Tibial artery (tissue), 4 donors: ENCODE measurements around the gene MEPCE.
A peak's percentile ranks its signal among the peaks of the same experiment; 100 is the strongest.
"Not testable (repeated sequence)": the region's sequence is repeated elsewhere in the genome, so short reads cannot be mapped to it uniquely, and the experiment has no call there.

Source experiments
- DNase-seq, 2 donors: peaks; one replicate each; pipeline ENCODE4 v3.0.0-alpha.2; 2019
- H3K27ac ChIP-seq, 2 donors: fragments of 200-600 bp; sonication (generic) in 1 of 2; 1 replicate in 1 of 2; 2 replicates in 1 of 2; pipeline ENCODE4 v1.5.1; 2018 to 2019; ENCODE audit warnings: mild to moderate bottlenecking in 1 of 2
- H3K27me3 ChIP-seq, 2 donors: fragments of 200-600 bp; sonication (generic) in 1 of 2; one replicate each; pipeline versions ENCODE4 v1.5.1 to v1.6.0; 2016 to 2019
- H3K36me3 ChIP-seq, 3 donors: fragments of 200-600 bp; sonication (generic) in 2 of 3; one replicate each; pipeline ENCODE4 v1.5.1; 2016 to 2019; ENCODE audit warnings: mild to moderate bottlenecking in 2 of 3
- H3K4me1 ChIP-seq, 4 donors: fragments of 200-600 bp; sonication (generic) in 2 of 4; 1 replicate in 3 of 4; 2 replicates in 1 of 4; pipeline ENCODE4 v1.5.1; 2016 to 2019
- H3K4me3 ChIP-seq, 2 donors: fragments of 200-600 bp; sonication (generic) in 1 of 2; 1 replicate in 1 of 2; 2 replicates in 1 of 2; pipeline ENCODE4 v1.5.1; 2018 to 2019; ENCODE audit warnings: mild to moderate bottlenecking in 2 of 2
- H3K9me3 ChIP-seq, 3 donors: fragments of 200-600 bp; sonication (generic) in 1 of 3; one replicate each; pipeline ENCODE4 v1.5.1; 2016 to 2019
- intact Hi-C: fragments of 100-400 bp; cut with DNase I; formaldehyde crosslinking; loops from one replicate; pipeline ENCODE4 v1.15.0; 2023; ENCODE audit warnings: low total_unique reads
- TF ChIP-seq, protein P1 (sequence below), 2 experiments: fragments of 200-600 bp in 1 of 2; fragments of 450-650 bp in 1 of 2; IDR thresholded peaks; one replicate each; pipeline ENCODE4 v1.5.1; 2017 to 2019; ENCODE audit warnings: antibody characterized with exemption in 2 of 2, mild to moderate bottlenecking in 1 of 2, moderate library complexity in 1 of 2

Gene MEPCE

GRCh38 chr7:100429637-100430492, at the start of gene MEPCE:
Gene MEPCE, plus strand, starts transcription at chr7:100429831. Its CDS starts 188 bp downstream, at chr7:100430019.
- Histone ChIP-seq H3K4me3 (peak within 1 kb of the TSS; percentile 83 to 94), H3K9me3 (no peaks in the 10 kb centered on the region), H3K27ac (peak within 1 kb of the TSS; percentile 99 to 100), H3K36me3 (peaks cover 11 to 32% (median 29%) of the 10 kb centered on the region in 3 donors), H3K27me3 (no peaks in the 10 kb centered on the region), H3K4me1 (peaks cover 0 to 47% (median 31%) of the 10 kb centered on the region in 4 donors)
- intact Hi-C loops: loop anchor here (10.0 kb wide), 1 partner anchor 415 kb away; the partner anchor contains the start of gene ZKSCAN1
- TF ChIP-seq, protein P1, sequence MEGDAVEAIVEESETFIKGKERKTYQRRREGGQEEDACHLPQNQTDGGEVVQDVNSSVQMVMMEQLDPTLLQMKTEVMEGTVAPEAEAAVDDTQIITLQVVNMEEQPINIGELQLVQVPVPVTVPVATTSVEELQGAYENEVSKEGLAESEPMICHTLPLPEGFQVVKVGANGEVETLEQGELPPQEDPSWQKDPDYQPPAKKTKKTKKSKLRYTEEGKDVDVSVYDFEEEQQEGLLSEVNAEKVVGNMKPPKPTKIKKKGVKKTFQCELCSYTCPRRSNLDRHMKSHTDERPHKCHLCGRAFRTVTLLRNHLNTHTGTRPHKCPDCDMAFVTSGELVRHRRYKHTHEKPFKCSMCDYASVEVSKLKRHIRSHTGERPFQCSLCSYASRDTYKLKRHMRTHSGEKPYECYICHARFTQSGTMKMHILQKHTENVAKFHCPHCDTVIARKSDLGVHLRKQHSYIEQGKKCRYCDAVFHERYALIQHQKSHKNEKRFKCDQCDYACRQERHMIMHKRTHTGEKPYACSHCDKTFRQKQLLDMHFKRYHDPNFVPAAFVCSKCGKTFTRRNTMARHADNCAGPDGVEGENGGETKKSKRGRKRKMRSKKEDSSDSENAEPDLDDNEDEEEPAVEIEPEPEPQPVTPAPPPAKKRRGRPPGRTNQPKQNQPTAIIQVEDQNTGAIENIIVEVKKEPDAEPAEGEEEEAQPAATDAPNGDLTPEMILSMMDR (IDR thresholded peaks at IDR 0.05): peak in 1 of 2 experiments; percentile 6
- peak; percentile 98 for DNase-seq

DNA sequence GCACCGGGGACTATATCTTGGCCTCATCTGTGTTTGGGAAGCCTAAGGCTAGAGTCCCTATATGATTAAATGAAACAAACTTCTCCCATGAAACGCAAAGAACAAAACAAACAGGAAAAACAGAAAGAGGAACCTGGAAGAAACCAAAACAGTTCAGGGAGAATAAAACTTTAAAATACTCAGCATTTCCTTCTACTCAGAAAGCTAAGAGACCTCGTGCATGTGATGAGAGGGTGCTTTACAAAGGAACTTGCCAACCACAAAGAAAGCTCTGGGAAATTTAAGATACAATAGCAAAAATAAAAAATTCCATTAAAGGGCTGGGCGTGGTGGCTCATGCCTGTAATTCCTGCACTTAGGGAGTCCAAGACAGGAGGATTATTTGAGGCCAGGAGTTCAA, 49.4 kb upstream of the MEPCE start:
- H3K4me1 ChIP-seq: no peaks in the 10 kb centered on the region
- intact Hi-C loops: no loop called here
- DNase-seq: no peak
- H3K27ac ChIP-seq: no peak overlapping the region
- no peaks in the 10 kb centered on the region for H3K36me3 ChIP-seq
- TF ChIP-seq, protein P1 (IDR thresholded peaks at IDR 0.05): no peak
- H3K9me3 ChIP-seq: no peaks in the 10 kb centered on the region
- H3K4me3 ChIP-seq: no peak overlapping the region
- no peaks in the 10 kb centered on the region for H3K27me3 ChIP-seq

GRCh38 chr7:100381531-100382233, 47.9 kb upstream of the MEPCE start:
- H3K4me3 ChIP-seq, H3K9me3 ChIP-seq, H3K27me3 ChIP-seq, H3K4me1 ChIP-seq, H3K36me3 ChIP-seq, DNase-seq, intact Hi-C loops, H3K27ac ChIP-seq: not testable (repeated sequence)

- not testable (repeated sequence) for H3K4me1 ChIP-seq
Measured at GRCh38 chr7:100382234-100382853, 47.3 kb upstream of the MEPCE start.

DNA sequence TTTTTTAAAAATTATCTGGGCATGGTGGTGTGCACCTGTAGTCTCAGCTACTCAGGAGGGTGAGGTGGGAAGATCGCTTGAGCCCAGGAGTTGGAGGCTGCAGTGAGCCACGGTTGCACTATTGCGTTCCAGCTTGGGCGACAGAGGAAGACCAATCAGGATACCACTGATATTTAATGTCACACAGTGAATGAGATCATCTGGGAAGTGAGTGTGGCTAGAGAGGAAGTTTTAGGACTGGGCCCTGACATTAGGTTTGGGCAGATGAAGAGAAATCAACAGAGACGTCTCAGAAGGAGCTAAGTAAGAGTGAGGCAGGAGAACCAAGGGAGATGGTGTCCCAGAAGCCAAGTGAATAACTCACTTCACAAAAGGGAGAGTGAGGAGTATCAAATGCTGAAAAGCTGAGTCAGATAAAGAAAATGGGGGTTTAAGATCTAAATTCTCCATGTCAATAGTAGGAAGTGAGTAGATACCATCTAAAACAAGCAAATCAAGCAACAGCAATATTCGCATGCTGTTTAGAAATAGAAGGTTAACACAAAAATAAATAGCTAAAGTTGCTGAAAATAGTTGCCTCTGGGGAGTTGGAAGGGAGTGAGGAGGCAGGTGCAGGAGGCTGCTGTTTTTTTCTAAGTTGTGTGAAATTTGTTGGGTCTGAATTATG, 44.9 kb upstream of the MEPCE start:
- H3K4me1 ChIP-seq: peaks cover 0 to 10% (median 0%) of the 10 kb centered on the region in 4 donors
- TF ChIP-seq, protein P1 (IDR thresholded peaks at IDR 0.05): no peak
- no peak overlapping the region for H3K4me3 ChIP-seq
- peaks cover 0 to 3% of the 10 kb centered on the region in 2 donors for H3K27me3 ChIP-seq
- DNase-seq: no peak
- no peaks in the 10 kb centered on the region for H3K36me3 ChIP-seq
- H3K9me3 ChIP-seq: no peaks in the 10 kb centered on the region
- no peak overlapping the region for H3K27ac ChIP-seq
- intact Hi-C loops: no loop called here

More at GRCh38 chr7:100382234-100382853, 47.3 kb upstream of the MEPCE start:
- H3K36me3 ChIP-seq, DNase-seq, H3K4me3 ChIP-seq, H3K27me3 ChIP-seq, intact Hi-C loops, H3K27ac ChIP-seq, H3K9me3 ChIP-seq: not testable (repeated sequence)

DNA sequence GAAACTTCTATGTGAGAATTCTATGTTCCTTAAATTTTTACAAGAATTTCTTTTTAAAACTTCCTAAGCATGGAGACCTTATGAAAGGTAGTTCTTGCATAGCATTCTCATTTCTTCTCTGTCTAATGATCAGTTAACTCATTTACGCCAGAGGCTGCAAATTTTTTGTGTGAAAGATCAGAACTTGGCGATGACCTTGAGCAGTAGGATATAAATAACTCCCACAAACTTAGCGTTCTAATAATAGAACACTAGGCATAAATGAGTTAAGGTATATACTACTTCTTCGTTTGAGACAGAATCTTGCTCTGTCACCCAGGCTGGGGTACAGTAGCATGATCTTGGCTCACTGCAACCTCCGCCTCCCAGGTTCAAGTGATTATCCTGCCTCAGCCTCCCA, 42.7 kb upstream of the MEPCE start:
- no peaks in the 10 kb centered on the region for H3K9me3 ChIP-seq
- intact Hi-C loops: no loop called here
- TF ChIP-seq, protein P1 (IDR thresholded peaks at IDR 0.05): no peak
- peaks cover 0 to 10% (median 0%) of the 10 kb centered on the region in 4 donors for H3K4me1 ChIP-seq
- DNase-seq: no peak
- no peak overlapping the region for H3K27ac ChIP-seq
- peaks cover 0 to 20% of the 10 kb centered on the region in 2 donors for H3K27me3 ChIP-seq
- H3K4me3 ChIP-seq: no peak overlapping the region
- H3K36me3 ChIP-seq: no peaks in the 10 kb centered on the region
